ENCODE results near the gene GNAO1. TPM values are rescaled to one million over a fixed set of nuclear protein-coding genes. Genes with fewer than 3 reads are reported as not detected.

The GNAO1 gene
- total RNA-seq, 4 donors from 2014 or later: 1.4 to 4.4 (median 2.5) TPM

DNA sequence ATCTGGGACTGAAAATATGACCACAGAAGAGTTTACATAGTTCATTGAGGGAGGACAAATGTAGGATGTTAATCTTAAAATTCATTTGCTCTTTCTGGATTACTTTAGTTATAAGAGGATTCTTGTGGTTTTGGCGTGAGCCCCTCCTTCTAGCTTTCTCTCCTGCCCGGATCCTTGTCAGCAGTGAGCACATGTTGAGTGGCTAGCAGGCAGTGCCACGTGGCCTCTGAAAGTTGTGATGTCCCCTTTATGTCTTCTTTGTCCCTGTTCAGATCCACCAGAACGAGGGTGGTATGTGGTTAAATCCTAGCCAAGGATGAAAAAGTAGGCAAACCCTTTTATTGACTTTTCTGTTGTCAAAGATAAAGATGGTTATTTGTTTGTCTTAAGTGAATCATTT is 83.8 kb downstream of the GNAO1 start:
- DNase-seq: no peak
- TF ChIP-seq POLR2A (IDR thresholded peaks at IDR 0.05): no peak
- TF ChIP-seq, protein P1, sequence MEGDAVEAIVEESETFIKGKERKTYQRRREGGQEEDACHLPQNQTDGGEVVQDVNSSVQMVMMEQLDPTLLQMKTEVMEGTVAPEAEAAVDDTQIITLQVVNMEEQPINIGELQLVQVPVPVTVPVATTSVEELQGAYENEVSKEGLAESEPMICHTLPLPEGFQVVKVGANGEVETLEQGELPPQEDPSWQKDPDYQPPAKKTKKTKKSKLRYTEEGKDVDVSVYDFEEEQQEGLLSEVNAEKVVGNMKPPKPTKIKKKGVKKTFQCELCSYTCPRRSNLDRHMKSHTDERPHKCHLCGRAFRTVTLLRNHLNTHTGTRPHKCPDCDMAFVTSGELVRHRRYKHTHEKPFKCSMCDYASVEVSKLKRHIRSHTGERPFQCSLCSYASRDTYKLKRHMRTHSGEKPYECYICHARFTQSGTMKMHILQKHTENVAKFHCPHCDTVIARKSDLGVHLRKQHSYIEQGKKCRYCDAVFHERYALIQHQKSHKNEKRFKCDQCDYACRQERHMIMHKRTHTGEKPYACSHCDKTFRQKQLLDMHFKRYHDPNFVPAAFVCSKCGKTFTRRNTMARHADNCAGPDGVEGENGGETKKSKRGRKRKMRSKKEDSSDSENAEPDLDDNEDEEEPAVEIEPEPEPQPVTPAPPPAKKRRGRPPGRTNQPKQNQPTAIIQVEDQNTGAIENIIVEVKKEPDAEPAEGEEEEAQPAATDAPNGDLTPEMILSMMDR (IDR thresholded peaks at IDR 0.05): no peak
- Histone ChIP-seq H3K36me3 (no peaks in the 10 kb centered on the region), H3K27ac (no peak overlapping the region), H3K27me3 (no peaks in the 10 kb centered on the region), H3K4me1 (no peaks in the 10 kb centered on the region), H3K4me3 (replicated peaks in 1 of 3) (no peak overlapping the region), H3K9me3 (no peaks in the 10 kb centered on the region)
- 76 to 85% methylated on average over 4 of the region's 4 CpGs for WGBS, 2 donors
- intact Hi-C loops (cut with DNase I): no loop called here

DNA sequence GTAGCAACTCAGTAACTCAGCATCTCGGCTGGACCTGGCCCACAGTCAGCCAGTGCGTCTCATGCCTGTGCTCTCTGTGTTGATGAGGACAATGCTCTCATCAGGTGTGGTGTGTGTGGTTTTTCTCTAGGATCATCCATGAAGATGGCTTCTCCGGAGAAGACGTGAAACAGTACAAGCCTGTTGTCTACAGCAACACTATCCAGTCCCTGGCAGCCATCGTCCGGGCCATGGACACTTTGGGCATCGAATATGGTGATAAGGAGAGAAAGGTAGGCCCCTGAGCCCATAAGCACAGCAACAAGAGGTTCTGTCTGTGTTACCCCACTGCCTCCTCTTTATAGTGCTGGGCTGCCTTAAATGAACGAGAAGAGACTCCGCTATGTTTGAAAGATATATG is 84.5 kb downstream of the GNAO1 start:
- H3K27me3 ChIP-seq: no peaks in the 10 kb centered on the region
- intact Hi-C loops (cut with DNase I): no loop called here
- no peak overlapping the region for H3K4me3 ChIP-seq (replicated peaks in 1 of 3)
- no peaks in the 10 kb centered on the region for H3K9me3 ChIP-seq
- DNase-seq: no peak
- H3K27ac ChIP-seq: no peak overlapping the region
- WGBS, 2 donors: 95 to 96% methylated on average over 9 of the region's 9 CpGs
- H3K4me1 ChIP-seq: no peaks in the 10 kb centered on the region
- no peak for TF ChIP-seq POLR2A (IDR thresholded peaks at IDR 0.05)
- TF ChIP-seq, protein P1 (IDR thresholded peaks at IDR 0.05): no peak
- H3K36me3 ChIP-seq: no peaks in the 10 kb centered on the region

DNA sequence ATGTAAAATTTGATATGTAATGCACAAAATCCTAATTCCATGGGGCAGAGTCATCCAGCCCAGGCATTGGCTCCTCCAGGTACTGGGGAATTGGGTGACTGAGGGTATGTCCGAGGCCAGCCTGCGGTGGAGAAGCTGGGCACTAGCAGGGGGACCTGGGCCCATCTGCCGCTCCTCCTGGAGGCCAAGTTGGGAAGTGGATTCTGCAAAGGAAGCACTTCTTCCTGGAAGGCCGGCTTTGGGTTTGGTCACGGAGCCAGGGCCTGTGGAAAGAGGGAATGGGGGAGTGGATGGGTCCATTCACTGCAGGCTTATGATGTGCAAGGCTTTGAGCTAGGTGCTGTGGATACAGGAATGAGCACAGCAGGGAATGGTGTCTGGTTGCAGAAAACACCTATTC is 85.8 kb downstream of the GNAO1 start:
- WGBS, 2 donors: 80 to 81% methylated on average over 5 of the region's 5 CpGs
- Histone ChIP-seq H3K4me1 (no peaks in the 10 kb centered on the region), H3K4me3 (replicated peaks in 1 of 3) (no peak overlapping the region), H3K27ac (no peak overlapping the region), H3K27me3 (no peaks in the 10 kb centered on the region), H3K9me3 (no peaks in the 10 kb centered on the region), H3K36me3 (no peaks in the 10 kb centered on the region)
- DNase-seq: no peak
- TF ChIP-seq POLR2A (IDR thresholded peaks at IDR 0.05): no peak
- TF ChIP-seq, protein P1 (IDR thresholded peaks at IDR 0.05): no peak
- intact Hi-C loops (cut with DNase I): no loop called here

DNA sequence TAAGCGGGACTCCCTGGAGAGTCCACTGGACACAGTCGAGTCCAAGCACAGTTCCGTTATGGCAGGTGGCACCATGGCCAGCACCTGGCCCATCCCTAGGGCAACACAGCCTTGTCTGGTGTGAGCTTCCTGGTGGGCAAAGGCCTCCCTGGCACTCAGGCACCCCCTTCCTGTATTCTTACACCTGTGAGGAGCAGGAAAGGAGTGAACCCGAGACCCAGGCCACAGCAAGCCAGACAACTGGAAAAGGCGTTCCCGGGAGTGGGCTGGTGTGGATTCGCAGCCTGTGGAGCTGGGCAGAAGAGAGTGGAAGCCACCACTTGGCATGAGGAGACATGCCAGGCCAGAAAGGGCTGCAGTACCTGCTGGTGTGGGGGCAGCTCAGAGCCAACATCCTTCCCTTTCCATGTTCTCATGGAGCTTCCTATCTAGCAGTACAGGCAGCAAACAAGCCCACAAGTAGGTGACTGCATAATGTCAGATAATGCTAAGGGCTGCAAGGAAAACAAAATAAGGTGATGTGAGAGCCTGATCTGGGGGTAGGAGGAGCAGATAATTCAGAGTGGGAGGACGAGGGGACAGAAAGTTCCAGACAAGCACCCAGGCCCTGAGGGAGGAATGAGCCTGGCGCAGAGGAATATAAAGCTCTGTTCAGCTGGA is 87.0 kb downstream of the GNAO1 start:
- no peaks in the 10 kb centered on the region for H3K4me1 ChIP-seq
- no peak overlapping the region for H3K4me3 ChIP-seq (replicated peaks in 1 of 3)
- H3K27ac ChIP-seq: no peak overlapping the region
- no peaks in the 10 kb centered on the region for H3K27me3 ChIP-seq
- TF ChIP-seq, protein P1 (IDR thresholded peaks at IDR 0.05): no peak
- no peak for TF ChIP-seq POLR2A (IDR thresholded peaks at IDR 0.05)
- no peaks in the 10 kb centered on the region for H3K9me3 ChIP-seq
- intact Hi-C loops (cut with DNase I): no loop called here
- DNase-seq: no peak
- 95 to 99% methylated on average over 7 of the region's 9 CpGs for WGBS, 2 donors
- no peaks in the 10 kb centered on the region for H3K36me3 ChIP-seq

DNA sequence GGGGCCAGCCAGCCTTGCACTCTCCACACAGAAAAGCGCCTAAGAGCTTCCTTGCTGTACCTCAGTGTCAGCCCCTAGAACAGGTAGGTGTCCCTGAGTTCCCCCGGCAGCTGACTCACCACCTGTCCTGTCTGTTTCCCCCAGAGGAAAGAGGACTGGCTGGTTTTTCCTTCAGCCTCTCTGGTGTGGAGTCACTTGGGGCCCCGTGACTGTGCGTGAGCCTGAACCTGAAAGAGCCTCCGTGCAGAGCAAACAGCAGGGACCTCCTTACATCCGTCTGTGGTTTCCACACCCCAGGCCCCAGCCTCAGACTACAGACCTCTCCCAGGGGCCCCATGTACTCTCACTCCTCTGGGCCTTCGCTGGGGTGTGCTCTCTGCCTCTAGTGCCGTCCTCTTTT is 87.8 kb downstream of the GNAO1 start:
- TF ChIP-seq POLR2A (IDR thresholded peaks at IDR 0.05): no peak
- TF ChIP-seq, protein P1 (IDR thresholded peaks at IDR 0.05): no peak
- H3K36me3 ChIP-seq: no peaks in the 10 kb centered on the region
- peak in 1 of 2 donors; percentile 12 for DNase-seq
- H3K9me3 ChIP-seq: no peaks in the 10 kb centered on the region
- intact Hi-C loops (cut with DNase I): no loop called here
- no peak overlapping the region for H3K27ac ChIP-seq
- H3K4me1 ChIP-seq: peaks cover 0 to 2% of the 10 kb centered on the region in 2 donors
- H3K4me3 ChIP-seq (replicated peaks in 1 of 3): no peak overlapping the region
- 77 to 78% methylated on average over 8 of the region's 8 CpGs for WGBS, 2 donors
- no peaks in the 10 kb centered on the region for H3K27me3 ChIP-seq
